Measurements from ENCODE around the gene CCDC73. TPM values are rescaled to one million over a fixed set of nuclear protein-coding genes. Genes with fewer than 3 reads are reported as not detected.
"Not testable (repeated sequence)": the region's sequence is repeated elsewhere in the genome, so short reads cannot be mapped to it uniquely, and the experiment has no call there.

The CCDC73 gene
- total RNA-seq, 1 donor from 2014 or later: not detected

GRCh38 chr11:32785262-32785661 lies 9.2 kb downstream of the CCDC73 start:
- no peaks in the 10 kb centered on the region for H3K9me3 ChIP-seq (ENCODE audit: insufficient read depth, low read depth, low read length)
- H3K4me1 Mint-ChIP-seq (ENCODE audit: low read depth, unreplicated experiment): no peaks in the 10 kb centered on the region
- no peak overlapping the region for H3K27ac ChIP-seq (ENCODE audit: low read depth, low read length)
- H3K4me3 Mint-ChIP-seq (ENCODE audit: unreplicated experiment): no peak overlapping the region
- no peak overlapping the region for H3K4me3 ChIP-seq (ENCODE audit: insufficient read depth, low read depth, low read length)
- no peaks in the 10 kb centered on the region for H3K36me3 Mint-ChIP-seq (ENCODE audit: low read depth, unreplicated experiment)
- no peak overlapping the region for H3K27ac Mint-ChIP-seq (ENCODE audit: unreplicated experiment)
- no peaks in the 10 kb centered on the region for H3K4me1 ChIP-seq (ENCODE audit: insufficient read depth, low read length)
- H3K9me3 Mint-ChIP-seq (ENCODE audit: unreplicated experiment): no peaks in the 10 kb centered on the region
- H3K36me3 ChIP-seq (ENCODE audit: insufficient read depth, low read length): no peaks in the 10 kb centered on the region
- no peak for DNase-seq (ENCODE audit: low read depth)
- no peak for TF ChIP-seq CTCF (IDR thresholded peaks at IDR 0.05; ENCODE audit: insufficient read depth, low read depth, low read length)
- no peak for TF ChIP-seq EZH2 (IDR thresholded peaks at IDR 0.05; ENCODE audit: insufficient read depth, low read length)
- FAIRE-seq: no peak
- H2AFZ ChIP-seq (ENCODE audit: low read depth, low read length): no peak overlapping the region
- H4K20me1 ChIP-seq (ENCODE audit: insufficient read depth, low read length): no peaks in the 10 kb centered on the region
- peaks cover 7% of the 10 kb centered on the region for H3K27me3 Mint-ChIP-seq (ENCODE audit: low read depth, unreplicated experiment)
- no peak overlapping the region for H3K4me2 ChIP-seq (ENCODE audit: low read length)
- H3K27me3 ChIP-seq (ENCODE audit: insufficient read depth, low read length): no peaks in the 10 kb centered on the region
- no peaks in the 10 kb centered on the region for H3K79me2 ChIP-seq (ENCODE audit: insufficient read depth, low read length)
- H3K9ac ChIP-seq (ENCODE audit: low read length): no peak overlapping the region

- no peak for TF ChIP-seq CTCF (IDR thresholded peaks at IDR 0.05; ENCODE audit: insufficient read depth, low read depth, low read length)
- TF ChIP-seq EZH2 (IDR thresholded peaks at IDR 0.05; ENCODE audit: insufficient read depth, low read length): no peak
- Mint-ChIP-seq H3K27me3 (ENCODE audit: low read depth, unreplicated experiment) (peaks cover 7% of the 10 kb centered on the region), H3K4me1 (ENCODE audit: low read depth, unreplicated experiment) (no peaks in the 10 kb centered on the region)
Measured at GRCh38 chr11:32781721-32782120, 12.7 kb downstream of the CCDC73 start.

GRCh38 chr11:32780839-32781238 lies 13.6 kb downstream of the CCDC73 start:
- H3K27ac Mint-ChIP-seq (ENCODE audit: unreplicated experiment); H3K4me1 ChIP-seq (ENCODE audit: insufficient read depth, low read length); H3K36me3 ChIP-seq (ENCODE audit: insufficient read depth, low read length); H3K4me3 ChIP-seq (ENCODE audit: insufficient read depth, low read depth, low read length); H3K27ac ChIP-seq (ENCODE audit: low read depth, low read length); DNase-seq (ENCODE audit: low read depth); H3K9ac ChIP-seq (ENCODE audit: low read length); FAIRE-seq; H3K27me3 Mint-ChIP-seq (ENCODE audit: low read depth, unreplicated experiment); H3K4me2 ChIP-seq (ENCODE audit: low read length); H2AFZ ChIP-seq (ENCODE audit: low read depth, low read length); H3K4me1 Mint-ChIP-seq (ENCODE audit: low read depth, unreplicated experiment); H3K27me3 ChIP-seq (ENCODE audit: insufficient read depth, low read length); H3K79me2 ChIP-seq (ENCODE audit: insufficient read depth, low read length); H4K20me1 ChIP-seq (ENCODE audit: insufficient read depth, low read length); H3K9me3 Mint-ChIP-seq (ENCODE audit: unreplicated experiment); H3K9me3 ChIP-seq (ENCODE audit: insufficient read depth, low read depth, low read length); H3K36me3 Mint-ChIP-seq (ENCODE audit: low read depth, unreplicated experiment); H3K4me3 Mint-ChIP-seq (ENCODE audit: unreplicated experiment): not testable (repeated sequence)

More at GRCh38 chr11:32781721-32782120, 12.7 kb downstream of the CCDC73 start:
- no peaks in the 10 kb centered on the region for H3K27me3 ChIP-seq (ENCODE audit: insufficient read depth, low read length)
- H3K36me3 Mint-ChIP-seq (ENCODE audit: low read depth, unreplicated experiment): no peaks in the 10 kb centered on the region
- H3K27ac Mint-ChIP-seq (ENCODE audit: unreplicated experiment): no peak overlapping the region
- H3K4me2 ChIP-seq (ENCODE audit: low read length): no peak overlapping the region
- FAIRE-seq: no peak
- no peaks in the 10 kb centered on the region for H3K36me3 ChIP-seq (ENCODE audit: insufficient read depth, low read length)
- DNase-seq (ENCODE audit: low read depth): no peak
- no peak overlapping the region for H2AFZ ChIP-seq (ENCODE audit: low read depth, low read length)
- H3K9ac ChIP-seq (ENCODE audit: low read length): no peak overlapping the region
- H3K27ac ChIP-seq (ENCODE audit: low read depth, low read length): no peak overlapping the region
- no peak overlapping the region for H3K4me3 ChIP-seq (ENCODE audit: insufficient read depth, low read depth, low read length)
- H3K9me3 ChIP-seq (ENCODE audit: insufficient read depth, low read depth, low read length): no peaks in the 10 kb centered on the region
- no peaks in the 10 kb centered on the region for H3K9me3 Mint-ChIP-seq (ENCODE audit: unreplicated experiment)
- no peaks in the 10 kb centered on the region for H3K79me2 ChIP-seq (ENCODE audit: insufficient read depth, low read length)
- H4K20me1 ChIP-seq (ENCODE audit: insufficient read depth, low read length): no peaks in the 10 kb centered on the region
- no peak overlapping the region for H3K4me3 Mint-ChIP-seq (ENCODE audit: unreplicated experiment)
- no peaks in the 10 kb centered on the region for H3K4me1 ChIP-seq (ENCODE audit: insufficient read depth, low read length)
